Skeletal muscle tissue (tissue), 4 donors: ENCODE measurements around the gene PDE4B. TPM values are rescaled to one million over a fixed set of nuclear protein-coding genes. Genes with fewer than 3 reads are reported as not detected.
"Not testable (repeated sequence)": the region's sequence is repeated elsewhere in the genome, so short reads cannot be mapped to it uniquely, and the experiment has no call there.

Source experiments
- H3K27ac ChIP-seq: one replicate; pipeline ENCODE4 v1.7.0; 2013; ENCODE audit warnings: mild to moderate bottlenecking, low read depth, low read length, inconsistent platforms
- H3K27me3 ChIP-seq, 3 donors: one replicate each; pipeline ENCODE4 v1.7.0; 2013; ENCODE audit warnings: low read length in 3 of 3; ENCODE audit not compliant: control insufficient read depth in 3 of 3, insufficient read depth in 3 of 3
- H3K36me3 ChIP-seq, 3 donors: one replicate each; pipeline ENCODE4 v1.7.0; 2013; ENCODE audit warnings: low read length in 3 of 3; ENCODE audit not compliant: control insufficient read depth in 3 of 3, insufficient read depth in 3 of 3
- H3K4me1 ChIP-seq, 3 donors: one replicate each; pipeline ENCODE4 v1.7.0; 2013; ENCODE audit warnings: low read length in 3 of 3, mild to moderate bottlenecking in 3 of 3; ENCODE audit not compliant: control insufficient read depth in 3 of 3, insufficient read depth in 3 of 3
- H3K4me3 ChIP-seq, 3 donors: one replicate each; pipeline ENCODE4 v1.7.0; 2013; ENCODE audit warnings: low read length in 3 of 3
- H3K9ac ChIP-seq, 3 donors: one replicate each; pipeline ENCODE4 v1.7.0; 2013; ENCODE audit warnings: low read length in 3 of 3, mild to moderate bottlenecking in 3 of 3, moderate library complexity in 2 of 3, low read depth in 1 of 3
- H3K9me3 ChIP-seq, 3 donors: one replicate each; pipeline ENCODE4 v1.7.0; 2013; ENCODE audit warnings: low read length in 3 of 3; ENCODE audit not compliant: control insufficient read depth in 3 of 3
- total RNA-seq: library from RNA; depleted of rRNA; stranded (reverse); fragments of >200 nt; gene quantifications from one replicate; pipeline ENCODE4 v1.2.3, GENCODE V29; 2014
- donor health status: Osteomylitis.

The PDE4B gene
- total RNA-seq, 1 donor from 2014 or later, result 26.6 TPM

DNA sequence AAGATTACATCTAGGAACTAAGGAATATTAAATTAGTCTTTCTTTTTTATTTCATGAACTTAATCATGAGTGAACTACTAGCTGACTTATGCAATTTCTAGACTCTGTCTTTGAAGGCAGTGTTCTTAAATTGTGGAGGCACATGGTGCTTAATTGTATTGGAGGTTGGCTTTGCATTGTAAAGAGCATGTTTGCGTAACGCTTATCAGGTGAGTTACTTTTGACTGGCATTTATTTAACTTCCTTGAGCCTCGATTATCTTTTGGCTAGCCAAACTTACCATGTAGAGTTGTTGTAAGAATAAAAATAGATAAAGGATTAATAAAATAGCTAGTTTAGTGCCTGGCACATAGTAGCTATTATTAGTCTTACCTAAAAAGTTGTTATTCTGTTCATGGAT is 262.4 kb downstream of the PDE4B start:
- Histone ChIP-seq H3K4me1 (no peaks in the 10 kb centered on the region), H3K27ac (no peak overlapping the region)

DNA sequence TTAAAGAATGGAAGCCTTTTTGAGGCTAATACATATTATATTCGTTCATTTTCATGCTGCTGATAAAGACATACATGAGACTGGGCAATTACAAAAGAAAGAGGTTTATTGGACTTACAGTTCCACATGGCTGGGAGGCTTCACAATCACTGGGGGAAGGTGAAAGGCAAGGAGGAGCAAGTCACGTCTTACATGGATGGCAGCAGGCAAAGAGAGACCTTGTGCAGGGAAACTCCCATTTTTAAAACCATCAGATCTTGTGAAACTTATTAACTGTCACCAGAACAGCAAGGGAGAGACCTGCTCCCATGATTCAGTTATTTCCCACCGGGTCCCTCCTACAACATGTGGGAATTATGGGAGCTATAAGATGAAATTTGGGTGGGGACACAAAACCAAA is 264.8 kb downstream of the PDE4B start:
- H3K4me3 ChIP-seq, H3K9ac ChIP-seq, H3K4me1 ChIP-seq, H3K9me3 ChIP-seq, H3K27ac ChIP-seq, H3K36me3 ChIP-seq, H3K27me3 ChIP-seq: not testable (repeated sequence)

More for the DNA sequence above, 262.4 kb downstream of the PDE4B start:
- no peak overlapping the region for H3K9ac ChIP-seq
- no peaks in the 10 kb centered on the region for H3K27me3 ChIP-seq
- no peaks in the 10 kb centered on the region for H3K36me3 ChIP-seq
- no peak overlapping the region for H3K4me3 ChIP-seq
- H3K9me3 ChIP-seq, result no peaks in the 10 kb centered on the region

DNA sequence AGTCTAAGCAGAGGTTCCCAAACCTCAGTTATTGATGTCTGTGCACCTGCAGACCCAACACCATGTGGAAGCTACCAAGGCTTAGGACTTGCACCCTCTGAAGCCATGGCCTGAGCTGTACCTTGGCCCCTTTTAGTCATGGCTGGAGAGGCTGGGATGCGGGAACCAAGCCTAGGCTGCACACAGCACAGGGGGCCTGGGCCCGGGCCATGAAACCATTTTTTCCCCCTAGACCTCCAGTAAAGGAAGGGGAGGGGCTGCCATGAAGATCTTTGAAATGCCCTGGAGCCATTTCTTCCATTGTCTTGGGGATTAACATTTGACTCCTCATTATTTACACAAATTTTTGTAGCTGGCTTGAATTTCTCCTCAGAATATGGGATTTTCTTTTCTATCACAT is 265.9 kb downstream of the PDE4B start:
- Histone ChIP-seq H3K4me3 (no peak overlapping the region), H3K4me1 (no peaks in the 10 kb centered on the region), H3K27me3 (no peaks in the 10 kb centered on the region), H3K9me3 (no peaks in the 10 kb centered on the region), H3K9ac (no peak overlapping the region), H3K27ac (no peak overlapping the region), H3K36me3 (no peaks in the 10 kb centered on the region)

DNA sequence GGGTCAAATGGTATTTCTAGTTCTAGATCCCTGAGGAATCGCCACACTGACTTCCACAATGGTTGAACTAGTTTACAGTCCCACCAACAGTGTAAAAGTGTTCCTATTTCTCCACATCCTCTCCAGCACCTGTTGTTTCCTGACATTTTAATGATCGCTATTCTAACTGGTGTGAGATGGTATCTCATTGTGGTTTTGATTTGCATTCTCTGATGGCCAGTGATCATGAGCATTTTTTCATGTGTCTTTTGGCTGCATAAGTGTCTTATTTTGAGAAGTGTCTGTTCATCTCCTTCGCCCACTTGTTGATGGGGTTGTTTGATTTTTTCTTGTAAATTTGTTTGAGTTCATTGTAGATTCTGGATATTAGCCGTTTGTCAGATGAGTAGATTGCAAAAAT is 274.5 kb downstream of the PDE4B start:
- not testable (repeated sequence) for H3K9ac ChIP-seq, H3K4me1 ChIP-seq

DNA sequence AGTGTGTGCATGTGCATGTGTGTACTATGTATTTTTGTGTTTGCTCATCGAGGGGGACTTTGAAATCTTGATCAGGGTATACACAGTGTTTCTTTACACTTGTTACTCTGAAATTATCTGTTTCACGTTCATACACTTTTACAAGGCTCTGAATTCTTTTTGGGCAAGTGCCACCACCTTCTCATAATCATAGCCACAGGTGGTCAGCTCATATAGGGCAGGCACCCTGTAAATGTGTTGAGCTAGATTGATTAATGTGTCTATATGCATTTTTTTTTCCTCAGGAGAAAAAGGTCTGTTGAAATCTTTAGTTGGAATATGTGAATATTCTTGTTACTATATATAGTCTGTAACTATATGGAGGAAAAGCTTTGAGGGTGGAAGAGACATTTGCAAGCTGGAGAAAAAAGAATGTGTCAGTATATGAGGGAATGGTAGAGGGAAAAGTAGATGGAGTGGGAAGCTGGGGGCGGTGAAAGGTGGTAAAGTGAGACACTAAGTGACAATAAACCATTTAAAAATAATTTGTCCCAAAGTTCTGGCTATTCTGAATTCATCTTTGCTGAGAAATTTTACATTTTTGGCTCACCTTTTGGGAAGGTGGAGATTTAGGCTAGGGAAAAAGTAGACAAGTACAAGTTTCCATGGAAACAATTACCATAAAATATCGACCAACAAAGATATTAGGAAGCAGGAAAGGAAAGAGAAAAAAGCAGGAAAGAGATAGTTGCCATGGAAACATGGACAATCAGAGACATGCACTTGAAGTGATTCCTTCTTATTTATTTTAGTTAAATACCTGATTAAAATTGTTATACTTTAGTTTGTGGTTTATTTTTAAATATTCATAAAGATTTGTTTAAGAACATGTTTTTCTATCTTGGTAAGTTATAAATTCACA is 277.5 kb downstream of the PDE4B start:
- Histone ChIP-seq H3K27ac (no peak overlapping the region), H3K9ac (no peak overlapping the region), H3K36me3 (no peaks in the 10 kb centered on the region), H3K27me3 (no peaks in the 10 kb centered on the region), H3K4me1 (no peaks in the 10 kb centered on the region), H3K9me3 (no peaks in the 10 kb centered on the region), H3K4me3 (no peak overlapping the region)

More for the DNA sequence above, 274.5 kb downstream of the PDE4B start:
- not testable (repeated sequence) for H3K27me3 ChIP-seq, H3K27ac ChIP-seq, H3K9me3 ChIP-seq, H3K4me3 ChIP-seq, H3K36me3 ChIP-seq

DNA sequence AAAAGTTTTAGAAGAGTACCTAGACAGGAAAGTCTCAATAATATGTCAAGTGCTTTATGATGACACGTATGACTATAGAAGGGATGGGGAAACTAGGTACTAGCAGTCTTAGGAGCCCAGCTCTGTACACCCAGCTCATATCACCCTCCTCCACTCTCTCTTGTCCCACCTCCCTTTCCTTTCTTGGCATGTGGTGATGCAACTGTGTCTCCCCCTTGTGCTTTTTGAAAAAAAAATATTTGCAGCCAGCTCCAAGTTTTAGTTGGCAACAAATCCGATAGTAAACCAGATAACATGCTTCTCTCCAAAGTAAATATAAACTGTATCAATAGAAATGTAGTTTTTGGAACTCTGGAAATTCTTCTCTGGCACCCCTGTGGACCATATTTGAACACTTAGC is 280.7 kb downstream of the PDE4B start:
- Histone ChIP-seq H3K27ac (no peak overlapping the region), H3K4me3 (no peak overlapping the region), H3K4me1 (no peaks in the 10 kb centered on the region), H3K9ac (no peak overlapping the region), H3K36me3 (no peaks in the 10 kb centered on the region), H3K9me3 (no peaks in the 10 kb centered on the region), H3K27me3 (peaks cover 0 to under 1% (median 0%) of the 10 kb centered on the region in 3 donors)

DNA sequence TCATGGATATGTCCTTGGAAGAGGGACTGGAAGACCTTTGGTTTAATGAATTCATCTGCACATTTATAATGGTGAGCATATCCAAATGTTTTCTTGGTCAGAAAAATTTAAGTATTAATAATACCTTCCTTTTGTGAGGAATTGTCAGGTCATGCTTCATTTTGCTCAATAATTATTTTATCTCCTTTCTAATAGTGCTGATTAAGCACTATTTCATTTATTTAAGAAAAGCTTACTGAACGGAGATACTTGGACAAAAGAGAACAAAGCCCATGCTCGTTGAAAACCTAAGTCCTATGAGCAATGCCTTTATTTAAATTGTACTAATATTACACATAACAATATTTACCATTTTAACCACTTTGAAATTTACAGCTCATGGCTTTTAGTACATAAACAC is 281.5 kb downstream of the PDE4B start:
- Histone ChIP-seq H3K27me3 (peaks cover 0 to 2% (median 0%) of the 10 kb centered on the region in 3 donors), H3K27ac (no peak overlapping the region), H3K9ac (no peak overlapping the region), H3K4me1 (no peaks in the 10 kb centered on the region), H3K36me3 (no peaks in the 10 kb centered on the region), H3K4me3 (no peak overlapping the region), H3K9me3 (no peaks in the 10 kb centered on the region)

DNA sequence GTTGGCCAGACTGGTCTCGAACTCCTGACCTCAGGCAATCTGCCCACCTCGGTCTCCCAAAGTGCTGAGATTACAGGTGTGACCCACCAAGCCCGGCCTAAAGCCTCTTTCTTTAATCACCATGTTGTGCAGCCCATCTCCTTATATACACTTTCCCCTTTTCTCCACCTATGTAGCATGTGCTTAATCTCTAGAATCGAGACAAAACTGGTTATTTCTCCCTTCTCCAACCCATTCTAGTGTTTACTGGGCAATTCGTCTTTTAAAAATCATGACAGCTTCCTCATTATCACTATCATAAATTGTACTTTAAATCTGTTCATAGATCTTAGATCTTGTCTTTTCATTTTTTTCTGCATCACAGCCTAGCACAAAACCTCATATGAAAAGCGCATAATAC is 285.7 kb downstream of the PDE4B start:
- no peak overlapping the region for H3K27ac ChIP-seq
- H3K36me3 ChIP-seq, result no peaks in the 10 kb centered on the region
- H3K4me1 ChIP-seq, result no peaks in the 10 kb centered on the region
- H3K9ac ChIP-seq, result no peak overlapping the region
- H3K9me3 ChIP-seq, result no peaks in the 10 kb centered on the region
- H3K4me3 ChIP-seq, result no peak overlapping the region
- peaks cover 0 to 2% (median 0%) of the 10 kb centered on the region in 3 donors for H3K27me3 ChIP-seq

DNA sequence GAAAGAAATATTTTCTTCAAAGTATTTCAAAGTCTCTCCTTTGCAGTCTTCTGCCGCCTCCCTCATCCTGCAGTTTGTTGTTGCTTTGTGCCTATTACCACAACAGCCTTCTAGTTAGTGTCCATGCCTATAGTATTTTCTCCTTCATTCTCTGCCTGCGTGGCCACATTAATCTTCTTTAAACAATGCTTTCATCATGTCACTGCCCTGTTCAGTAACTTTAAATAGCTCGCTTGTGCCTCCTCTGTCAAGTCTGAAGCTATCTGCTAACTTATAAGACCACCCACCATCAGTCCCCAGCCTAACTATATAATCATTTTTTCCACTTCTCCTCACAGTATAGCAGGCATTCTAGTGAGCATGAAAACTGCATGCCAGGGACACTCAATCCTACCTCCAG is 290.3 kb downstream of the PDE4B start:
- Histone ChIP-seq H3K4me3 (no peak overlapping the region), H3K36me3 (no peaks in the 10 kb centered on the region), H3K9me3 (no peaks in the 10 kb centered on the region), H3K9ac (no peak overlapping the region), H3K4me1 (no peaks in the 10 kb centered on the region), H3K27ac (no peak overlapping the region), H3K27me3 (peaks cover 0 to 2% (median 0%) of the 10 kb centered on the region in 3 donors)

DNA sequence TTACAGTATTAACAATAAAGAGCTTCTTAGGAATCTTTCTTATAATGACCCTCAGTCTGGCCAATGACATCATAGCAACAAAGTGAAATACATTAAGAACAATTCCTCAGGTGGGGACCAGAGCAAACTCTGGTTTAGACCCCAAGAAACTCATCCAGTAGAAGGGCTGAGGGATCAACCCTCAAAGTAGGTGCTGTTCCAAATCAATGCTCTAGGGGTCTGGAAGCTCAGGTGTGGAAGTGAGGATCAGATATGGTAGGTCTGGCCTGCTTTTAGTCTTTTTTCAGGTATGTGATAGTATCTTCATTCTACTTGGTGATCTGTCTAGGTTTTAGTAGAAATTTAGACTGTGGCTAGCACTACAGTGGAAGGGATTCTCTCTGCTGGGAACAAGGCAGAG is 291.7 kb downstream of the PDE4B start:
- Histone ChIP-seq H3K27me3 (no peaks in the 10 kb centered on the region), H3K9me3 (no peaks in the 10 kb centered on the region), H3K36me3 (no peaks in the 10 kb centered on the region)

More for the DNA sequence above, 291.7 kb downstream of the PDE4B start:
- no peak overlapping the region for H3K4me3 ChIP-seq
- H3K27ac ChIP-seq, result no peak overlapping the region
- H3K4me1 ChIP-seq, result no peaks in the 10 kb centered on the region
- no peak overlapping the region for H3K9ac ChIP-seq
